ENCODE measurements around the gene PRKCD.

Gene PRKCD

DNA sequence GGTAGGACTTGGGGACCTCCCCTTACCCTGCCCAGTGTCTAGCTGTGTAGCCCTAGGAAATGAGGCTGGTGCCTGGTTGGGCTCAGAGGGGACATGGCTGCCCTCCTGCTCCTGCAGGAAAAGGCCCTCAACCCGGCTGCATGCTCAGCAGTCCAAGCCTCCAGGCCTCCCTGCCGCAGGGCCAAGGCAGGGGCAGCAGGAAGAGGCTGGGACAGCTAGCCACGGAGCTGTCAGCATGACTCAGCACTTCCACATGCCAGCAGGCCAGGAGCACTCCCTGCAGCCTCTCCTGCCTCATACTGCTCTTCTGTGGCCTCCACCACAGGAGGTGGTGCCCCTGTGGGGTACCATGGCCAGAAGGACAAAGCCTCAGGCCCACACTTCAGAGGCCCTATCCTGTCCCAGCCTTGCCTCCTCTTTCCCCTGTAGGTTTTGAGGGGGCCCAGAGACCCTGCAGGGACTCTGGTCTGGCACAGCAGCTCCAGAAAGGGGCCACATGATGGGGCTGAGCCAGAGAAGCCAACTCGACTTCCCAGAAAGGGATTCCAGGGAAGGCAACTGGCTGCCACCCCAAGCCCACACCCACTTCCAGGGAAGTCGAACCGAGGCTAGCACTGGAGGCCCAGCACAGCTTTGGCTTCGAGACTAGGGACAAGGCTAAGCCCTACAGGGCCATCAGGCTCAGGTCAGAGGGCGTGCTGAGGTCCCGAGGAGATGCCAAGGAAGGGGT is 75.3 kb downstream of the PRKCD start:
- peak; percentile 63 to 80 for DNase-seq

DNA sequence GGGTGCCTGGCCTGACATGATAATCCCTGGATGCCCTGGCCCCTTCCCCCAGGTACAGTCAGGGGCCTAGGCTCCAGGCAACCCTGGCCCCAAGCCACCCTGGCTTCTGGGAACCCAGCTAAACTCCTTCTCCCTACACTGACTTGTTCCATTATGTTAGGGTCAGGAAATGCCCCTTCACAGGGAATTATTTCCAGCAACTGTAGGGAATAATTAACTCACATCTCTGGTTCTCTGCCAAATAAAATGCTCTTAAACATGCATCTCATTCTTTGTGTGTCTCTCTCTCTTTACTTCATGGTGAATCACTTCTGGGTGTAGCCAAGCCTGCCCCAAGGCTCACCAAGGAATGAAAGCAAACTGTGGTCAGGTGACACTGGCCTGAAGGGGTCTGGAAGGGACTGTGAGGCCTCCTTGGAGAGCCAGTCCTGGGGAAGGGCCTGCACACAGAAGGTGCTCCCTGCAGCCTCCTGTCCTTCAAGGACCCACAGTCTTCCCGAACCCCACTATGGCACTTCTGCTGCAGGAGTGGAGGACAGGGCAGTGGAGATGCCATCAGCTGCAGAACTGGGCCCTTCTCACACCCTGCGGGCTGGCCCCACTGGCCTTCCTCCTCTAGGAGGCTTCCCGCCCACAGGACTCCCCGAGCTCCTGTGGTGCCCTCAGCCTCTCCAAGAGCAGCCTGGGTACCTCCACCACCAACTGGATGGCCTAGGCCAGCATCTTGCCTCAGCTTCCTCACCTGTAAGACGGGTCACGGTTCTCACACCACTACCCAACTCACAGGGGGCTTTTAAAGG is 77.2 kb downstream of the PRKCD start:
- no peak for DNase-seq

DNA sequence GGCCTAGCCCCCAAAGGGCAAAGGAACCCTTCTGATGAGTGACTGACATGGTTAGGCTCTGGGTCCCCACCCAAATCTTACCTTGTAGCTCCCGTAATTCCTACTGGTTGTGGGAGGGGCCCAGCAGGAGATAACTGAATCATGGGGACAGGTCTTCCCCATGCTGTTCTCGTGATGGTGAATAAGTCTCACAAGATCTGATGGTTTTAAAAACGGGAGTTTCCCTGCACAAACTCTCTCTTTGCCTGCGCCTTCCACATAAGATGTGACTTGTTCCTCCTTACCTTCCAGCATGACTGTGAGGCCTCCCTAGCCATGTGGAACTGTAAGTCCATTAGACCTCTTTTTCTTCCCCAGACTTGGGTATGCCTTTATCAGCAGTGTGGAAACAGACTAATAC is 77.9 kb downstream of the PRKCD start:
- DNase-seq: no peak

DNA sequence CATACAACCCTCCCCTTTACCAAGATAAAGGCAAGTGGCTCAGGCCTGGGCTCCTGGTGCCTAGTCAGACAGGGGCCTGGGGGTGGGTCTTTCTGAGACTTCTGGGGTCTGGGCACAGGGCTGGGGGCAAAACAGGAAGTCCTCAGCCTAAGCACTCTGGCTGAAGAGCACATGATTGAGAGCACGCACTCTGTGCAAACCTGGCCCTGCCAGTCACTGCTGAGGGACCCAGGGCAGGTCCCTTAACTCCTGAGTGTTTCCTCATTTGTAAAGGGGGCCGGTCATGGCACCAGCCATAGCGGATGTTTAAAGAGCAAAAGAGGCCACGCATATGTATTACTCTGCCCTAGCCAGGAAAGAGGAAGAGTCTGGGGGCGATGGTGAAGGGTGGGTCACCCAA is 78.8 kb downstream of the PRKCD start:
- DNase-seq: no peak

DNA sequence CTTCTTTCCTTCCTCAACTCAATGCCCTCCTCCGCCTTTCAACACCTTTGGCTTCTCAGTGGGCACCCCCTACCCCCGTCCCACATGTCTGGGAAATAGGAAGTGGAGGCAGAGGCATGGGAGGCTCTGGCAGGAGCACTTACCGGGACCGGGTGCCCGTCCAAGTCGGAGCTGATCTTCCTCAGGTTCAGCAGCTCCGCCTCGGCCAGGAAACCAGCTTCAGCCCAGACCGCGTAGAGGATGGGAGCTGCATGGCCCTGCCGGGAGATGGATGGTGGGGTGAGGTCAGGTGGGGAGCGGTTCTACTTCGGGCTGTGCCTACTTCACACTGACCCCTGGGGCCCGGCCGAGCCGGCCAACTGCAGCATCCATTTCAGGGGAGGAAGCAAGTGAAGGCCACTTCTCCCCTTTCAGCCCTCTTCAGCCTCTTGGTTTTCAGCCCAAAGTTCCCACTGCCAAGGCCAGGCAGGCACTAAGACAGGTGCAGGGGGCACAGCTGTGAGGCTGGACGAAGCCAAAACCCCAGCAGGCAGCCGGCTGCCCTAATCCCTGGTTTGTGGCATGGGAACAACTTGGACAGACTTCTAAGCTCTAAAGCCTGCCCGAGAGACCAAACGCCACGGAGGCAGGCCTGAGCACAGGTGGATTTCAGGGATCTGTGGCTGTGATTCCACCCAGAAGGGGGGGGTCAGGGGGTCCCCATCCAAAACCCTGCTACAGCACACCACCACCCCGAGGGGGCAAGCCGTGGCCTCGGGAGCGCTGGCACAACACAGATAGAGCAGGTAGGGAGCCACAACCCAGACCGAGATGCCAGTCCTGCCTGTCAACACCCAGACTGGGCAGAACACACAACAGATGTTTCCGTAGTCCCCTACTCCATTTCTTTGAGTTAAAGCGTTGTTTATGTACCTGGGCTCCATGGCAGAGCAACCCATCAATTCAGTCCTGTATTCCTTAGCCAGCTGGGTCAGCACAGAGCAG is 80.3 kb downstream of the PRKCD start:
- DNase-seq: no peak

DNA sequence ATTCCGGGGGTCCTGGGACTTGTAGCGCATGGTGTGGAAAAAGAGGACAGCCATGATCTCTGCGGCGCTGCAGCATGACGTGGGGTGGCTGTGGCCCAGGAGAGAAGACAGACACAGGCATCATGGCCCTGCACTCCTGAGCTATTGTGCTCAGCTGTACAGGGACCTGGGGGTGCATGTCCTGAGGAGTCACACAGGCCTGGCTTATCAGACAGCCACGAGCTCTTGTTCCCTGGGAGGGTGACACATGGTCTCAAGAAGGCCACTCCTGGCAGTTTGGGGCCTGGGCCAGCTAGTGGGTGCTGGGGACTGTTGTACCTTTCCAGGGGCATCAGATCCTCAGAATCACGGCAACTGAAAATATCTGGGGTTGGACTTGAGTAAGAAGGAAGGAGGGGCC is 81.1 kb downstream of the PRKCD start:
- DNase-seq: no peak
